Measurements from ENCODE around the gene C12orf57. TPM values are rescaled to one million over a fixed set of nuclear protein-coding genes. Genes with fewer than 3 reads are reported as not detected.
A peak's percentile ranks its signal among the peaks of the same experiment; 100 is the strongest.

Gene C12orf57
- total and polyA plus RNA-seq, 9 of the 15 experiments (the other 6 are each of a cell fraction or from before 2014, with no cell fraction given): 26.7 to 191 (median 107) TPM

DNA sequence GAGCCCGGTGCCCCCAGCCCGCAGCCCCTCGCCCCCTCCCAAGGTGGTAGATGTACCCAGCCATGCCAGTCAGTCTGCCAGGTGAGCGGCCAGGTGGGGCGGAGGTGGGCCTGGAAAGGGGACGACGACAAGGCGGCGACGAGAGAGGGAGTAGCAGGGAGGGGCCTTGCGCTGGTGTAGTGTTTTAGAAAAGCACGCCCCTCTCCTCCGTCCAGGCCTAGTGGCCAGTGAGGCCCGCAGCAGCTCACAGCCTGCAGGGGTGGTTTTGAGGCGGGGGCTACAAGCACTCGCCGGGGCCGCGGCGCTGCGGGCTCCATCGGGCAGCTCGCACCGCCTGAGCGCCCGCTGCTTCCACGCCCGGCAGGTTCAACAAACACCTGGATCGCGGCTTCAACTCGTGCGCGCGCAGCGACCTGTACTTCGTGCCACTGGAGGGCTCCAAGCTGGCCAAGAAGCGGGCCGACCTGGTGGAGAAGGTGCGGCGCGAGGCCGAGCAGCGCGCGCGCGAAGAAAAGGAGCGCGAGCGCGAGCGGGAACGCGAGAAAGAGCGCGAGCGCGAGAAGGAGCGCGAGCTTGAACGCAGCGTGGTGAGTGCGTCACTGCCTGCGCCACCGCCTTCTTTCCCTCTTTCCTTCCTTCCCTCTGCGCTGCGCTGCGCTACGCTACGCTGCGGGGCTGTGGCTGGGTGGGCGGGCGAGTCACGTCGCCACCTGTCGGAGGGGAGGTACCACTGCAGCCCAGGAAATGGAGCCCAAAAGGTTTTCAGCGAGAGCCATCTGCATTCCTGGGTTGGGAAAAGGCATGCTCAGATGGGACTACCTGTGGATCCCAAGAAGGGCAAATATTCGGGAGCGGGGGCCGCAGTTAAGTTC lies 6.1 kb upstream of the C12orf57 start (continued):
- TF ChIP-seq, protein P1, sequence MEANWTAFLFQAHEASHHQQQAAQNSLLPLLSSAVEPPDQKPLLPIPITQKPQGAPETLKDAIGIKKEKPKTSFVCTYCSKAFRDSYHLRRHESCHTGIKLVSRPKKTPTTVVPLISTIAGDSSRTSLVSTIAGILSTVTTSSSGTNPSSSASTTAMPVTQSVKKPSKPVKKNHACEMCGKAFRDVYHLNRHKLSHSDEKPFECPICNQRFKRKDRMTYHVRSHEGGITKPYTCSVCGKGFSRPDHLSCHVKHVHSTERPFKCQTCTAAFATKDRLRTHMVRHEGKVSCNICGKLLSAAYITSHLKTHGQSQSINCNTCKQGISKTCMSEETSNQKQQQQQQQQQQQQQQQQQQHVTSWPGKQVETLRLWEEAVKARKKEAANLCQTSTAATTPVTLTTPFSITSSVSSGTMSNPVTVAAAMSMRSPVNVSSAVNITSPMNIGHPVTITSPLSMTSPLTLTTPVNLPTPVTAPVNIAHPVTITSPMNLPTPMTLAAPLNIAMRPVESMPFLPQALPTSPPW (CRISPR knock-in tag; IDR thresholded peaks at IDR 0.05): peak; percentile 63; the same call in 1 of the 2 replicates
- TF ChIP-seq RBBP5 (IDR thresholded peaks at IDR 0.05; ENCODE audit: borderline replicate concordance, insufficient read depth, low read length, poor library complexity, severe bottlenecking): peak; percentile 39
- TF ChIP-seq STAG1 (CRISPR knock-in tag; IDR thresholded peaks at IDR 0.05; ENCODE audit: borderline replicate concordance): no peak
- TF ChIP-seq EP400 (IDR thresholded peaks at IDR 0.05): peak; percentile 84
- no peak for TF ChIP-seq NONO (IDR thresholded peaks at IDR 0.05; ENCODE audit: low read depth in 2 of 2, low read length in 1 of 2)
- TF ChIP-seq KLF6 (CRISPR knock-in tag; IDR thresholded peaks at IDR 0.05; ENCODE audit: borderline replicate concordance): no peak
- TF ChIP-seq PTBP1 (IDR thresholded peaks at IDR 0.05; ENCODE audit: low read depth, low read length): no peak
- TF ChIP-seq PHB2 (IDR thresholded peaks at IDR 0.05; ENCODE audit: low read depth): no peak
- TF ChIP-seq ELF1 (tag; IDR thresholded peaks at IDR 0.05): peak; percentile 66; the same call in 1 of the 2 replicates
- TF ChIP-seq, protein P2, sequence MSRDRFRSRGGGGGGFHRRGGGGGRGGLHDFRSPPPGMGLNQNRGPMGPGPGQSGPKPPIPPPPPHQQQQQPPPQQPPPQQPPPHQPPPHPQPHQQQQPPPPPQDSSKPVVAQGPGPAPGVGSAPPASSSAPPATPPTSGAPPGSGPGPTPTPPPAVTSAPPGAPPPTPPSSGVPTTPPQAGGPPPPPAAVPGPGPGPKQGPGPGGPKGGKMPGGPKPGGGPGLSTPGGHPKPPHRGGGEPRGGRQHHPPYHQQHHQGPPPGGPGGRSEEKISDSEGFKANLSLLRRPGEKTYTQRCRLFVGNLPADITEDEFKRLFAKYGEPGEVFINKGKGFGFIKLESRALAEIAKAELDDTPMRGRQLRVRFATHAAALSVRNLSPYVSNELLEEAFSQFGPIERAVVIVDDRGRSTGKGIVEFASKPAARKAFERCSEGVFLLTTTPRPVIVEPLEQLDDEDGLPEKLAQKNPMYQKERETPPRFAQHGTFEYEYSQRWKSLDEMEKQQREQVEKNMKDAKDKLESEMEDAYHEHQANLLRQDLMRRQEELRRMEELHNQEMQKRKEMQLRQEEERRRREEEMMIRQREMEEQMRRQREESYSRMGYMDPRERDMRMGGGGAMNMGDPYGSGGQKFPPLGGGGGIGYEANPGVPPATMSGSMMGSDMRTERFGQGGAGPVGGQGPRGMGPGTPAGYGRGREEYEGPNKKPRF (IDR thresholded peaks at IDR 0.05; ENCODE audit: low read depth, low read length): no peak
- TF ChIP-seq HSF4 (CRISPR knock-in tag; IDR thresholded peaks at IDR 0.05; ENCODE audit: borderline replicate concordance): 0 out of 2 replicates have a peak, but pooled peaks have one; percentile 19
- TF ChIP-seq ZNF134 (CRISPR knock-in tag; conservative IDR thresholded peaks at IDR 0.05): no peak
